Endodermal cell (in vitro differentiated cells): Measurements from ENCODE around the gene NEB. TPM values are rescaled to one million over a fixed set of nuclear protein-coding genes. Genes with fewer than 3 reads are reported as not detected.

Experiments
- DNase-seq: peaks from one replicate; pipeline ENCODE4 v3.0.0-alpha.2; 2017
- H3K27ac ChIP-seq: 2 replicates; pipeline ENCODE4 v1.5.1; 2013; ENCODE audit warnings: mild to moderate bottlenecking, low read depth, low read length, moderate library complexity
- H3K27me3 ChIP-seq: 2 replicates; pipeline ENCODE4 v1.6.1; 2013; ENCODE audit warnings: mild to moderate bottlenecking, low read length, moderate library complexity; ENCODE audit not compliant: insufficient read depth, control insufficient read depth, poor library complexity, severe bottlenecking
- H3K36me3 ChIP-seq: 2 replicates; pipeline ENCODE4 v1.7.0; 2013; ENCODE audit warnings: mild to moderate bottlenecking, low read length, moderate library complexity; ENCODE audit not compliant: control insufficient read depth, insufficient read depth
- H3K4me1 ChIP-seq: one replicate; pipeline ENCODE4 v1.7.0; 2013; ENCODE audit warnings: low read length; ENCODE audit not compliant: control insufficient read depth, insufficient read depth
- H3K4me3 ChIP-seq: 2 replicates; pipeline ENCODE4 v1.5.1; 2013; ENCODE audit warnings: mild to moderate bottlenecking, low read length, moderate library complexity
- H3K9ac ChIP-seq: 2 replicates; pipeline ENCODE4 v1.6.1; 2013; ENCODE audit warnings: mild to moderate bottlenecking, low read length, moderate library complexity; ENCODE audit not compliant: poor library complexity, severe bottlenecking; ENCODE audit errors: extremely low read depth
- H3K9me3 ChIP-seq: 2 replicates; pipeline ENCODE4 v1.6.1; 2013; ENCODE audit warnings: mild to moderate bottlenecking, low read length, moderate library complexity; ENCODE audit not compliant: control insufficient read depth
- H3K27ac Mint-ChIP-seq: 2 replicates; pipeline ENCODE4 v1.8.0; 2020; ENCODE audit warnings: mixed read lengths
- H3K27me3 Mint-ChIP-seq: 2 replicates; pipeline ENCODE4 v1.8.0; 2021; ENCODE audit warnings: mild to moderate bottlenecking, mixed read lengths; ENCODE audit not compliant: insufficient read depth
- H3K36me3 Mint-ChIP-seq: 2 replicates; pipeline ENCODE4 v1.8.0; 2020; ENCODE audit warnings: low read depth, mixed read lengths
- H3K4me1 Mint-ChIP-seq: 2 replicates; pipeline ENCODE4 v1.8.0; 2020; ENCODE audit warnings: mixed read lengths
- H3K4me3 Mint-ChIP-seq: 2 replicates; pipeline ENCODE4 v1.8.0; 2020; ENCODE audit warnings: mild to moderate bottlenecking, moderate library complexity, mixed read lengths
- H3K9me3 Mint-ChIP-seq: 2 replicates; pipeline ENCODE4 v1.8.0; 2020; ENCODE audit warnings: mild to moderate bottlenecking, mixed read lengths
- WGBS, 2 experiments: methylation state at CpG; one replicate each; pipeline versions ENCODE4 v1.1.5 to v1.1.7; 2013; ENCODE audit warnings: missing lambda C conversion rate in 2 of 2, mixed read lengths in 1 of 2; ENCODE audit not compliant: insufficient coverage in 1 of 2, insufficient read length in 1 of 2; 5-methylcytosine and 5-hydroxymethylcytosine counted together
- total RNA-seq, 2 donors: library from RNA; stranded (reverse); fragmentation: NEBNext Ultra II Directional in 1 of 2; extraction: Animal tissue kit (Norgen Biotek cat#: 25700) in 1 of 2; gene quantifications; 2 replicates in 1 of 2; 3 replicates in 1 of 2; pipeline ENCODE4 v1.2.1, GENCODE V29; 2021
- TF ChIP-seq, protein P1 (sequence below): fragments of 200-600 bp; sonication (generic); conservative IDR thresholded peaks from 2 replicates; pipeline ENCODE4 v1.5.0; 2021; ENCODE audit warnings: antibody characterized with exemption, mild to moderate bottlenecking

Gene NEB
- total RNA-seq, 2 donors from 2014 or later, result 4.4 to 5.4 TPM

DNA sequence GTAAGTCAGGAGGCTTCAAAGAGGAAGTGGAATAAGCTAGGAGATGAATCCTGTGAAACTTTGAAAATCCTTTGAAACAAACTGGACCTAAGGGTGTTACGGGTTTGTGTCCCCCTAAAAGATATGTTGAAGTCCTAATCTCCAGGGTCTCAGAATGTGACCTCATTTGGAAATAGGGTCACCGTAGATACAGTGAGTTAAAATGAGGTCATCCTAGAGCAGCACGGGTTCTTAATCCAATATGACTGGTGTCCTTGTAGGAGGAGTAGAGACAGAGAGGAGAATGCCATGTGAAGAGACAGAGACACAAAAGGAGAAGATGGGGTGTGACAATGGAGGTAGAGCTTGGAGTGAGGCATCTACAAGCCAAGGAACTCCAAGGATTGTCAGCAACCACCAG lies 26.9 kb upstream of the NEB start:
- Mint-ChIP-seq H3K4me3 (no peak overlapping the region), H3K9me3 (no peaks in the 10 kb centered on the region), H3K27me3 (no peaks in the 10 kb centered on the region), H3K4me1 (peaks cover 8% of the 10 kb centered on the region), H3K36me3 (no peaks in the 10 kb centered on the region), H3K27ac (no peak overlapping the region)
- no peak overlapping the region for H3K27ac ChIP-seq
- no peaks in the 10 kb centered on the region for H3K27me3 ChIP-seq
- no peak for DNase-seq
- no peaks in the 10 kb centered on the region for H3K36me3 ChIP-seq
- H3K9me3 ChIP-seq, result no peaks in the 10 kb centered on the region
- H3K9ac ChIP-seq, result no peak overlapping the region
- no peak overlapping the region for H3K4me3 ChIP-seq
- WGBS, 2 experiments, result 95 to 96% methylated on average over 3 of the region's 3 CpGs
- TF ChIP-seq, protein P1, sequence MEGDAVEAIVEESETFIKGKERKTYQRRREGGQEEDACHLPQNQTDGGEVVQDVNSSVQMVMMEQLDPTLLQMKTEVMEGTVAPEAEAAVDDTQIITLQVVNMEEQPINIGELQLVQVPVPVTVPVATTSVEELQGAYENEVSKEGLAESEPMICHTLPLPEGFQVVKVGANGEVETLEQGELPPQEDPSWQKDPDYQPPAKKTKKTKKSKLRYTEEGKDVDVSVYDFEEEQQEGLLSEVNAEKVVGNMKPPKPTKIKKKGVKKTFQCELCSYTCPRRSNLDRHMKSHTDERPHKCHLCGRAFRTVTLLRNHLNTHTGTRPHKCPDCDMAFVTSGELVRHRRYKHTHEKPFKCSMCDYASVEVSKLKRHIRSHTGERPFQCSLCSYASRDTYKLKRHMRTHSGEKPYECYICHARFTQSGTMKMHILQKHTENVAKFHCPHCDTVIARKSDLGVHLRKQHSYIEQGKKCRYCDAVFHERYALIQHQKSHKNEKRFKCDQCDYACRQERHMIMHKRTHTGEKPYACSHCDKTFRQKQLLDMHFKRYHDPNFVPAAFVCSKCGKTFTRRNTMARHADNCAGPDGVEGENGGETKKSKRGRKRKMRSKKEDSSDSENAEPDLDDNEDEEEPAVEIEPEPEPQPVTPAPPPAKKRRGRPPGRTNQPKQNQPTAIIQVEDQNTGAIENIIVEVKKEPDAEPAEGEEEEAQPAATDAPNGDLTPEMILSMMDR, result no peak
- peaks cover 7% of the 10 kb centered on the region for H3K4me1 ChIP-seq

DNA sequence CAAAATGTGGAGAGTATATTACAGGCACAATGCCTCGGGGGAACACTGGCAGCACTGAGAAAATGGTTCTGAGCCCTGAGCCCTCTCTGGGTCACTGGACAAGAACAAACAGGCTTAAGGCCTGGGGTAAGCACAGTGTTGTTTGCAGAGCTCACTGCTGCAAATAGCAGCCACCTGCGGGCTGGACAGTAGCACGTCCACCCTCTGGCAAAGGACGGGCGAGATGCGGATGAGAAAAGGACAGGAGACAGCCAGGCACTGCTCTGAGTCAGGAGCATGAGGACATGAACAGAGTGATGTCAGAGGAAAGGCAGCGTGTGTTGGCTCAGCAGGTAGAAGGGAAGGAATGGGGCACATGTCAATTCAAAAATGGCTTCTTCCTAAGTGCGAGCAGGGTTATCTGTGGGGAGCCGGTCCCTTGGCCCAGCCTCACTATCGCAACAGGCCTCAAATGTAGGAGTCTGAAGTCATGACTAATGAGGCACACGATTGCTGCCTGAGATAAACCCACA lies 25.9 kb upstream of the NEB start:
- no peaks in the 10 kb centered on the region for H3K36me3 Mint-ChIP-seq
- H3K4me3 ChIP-seq, result no peak overlapping the region
- H3K4me1 ChIP-seq, result peaks cover 7% of the 10 kb centered on the region
- DNase-seq, result peak; percentile 59
- no peak overlapping the region for H3K9ac ChIP-seq
- no peaks in the 10 kb centered on the region for H3K27me3 Mint-ChIP-seq
- H3K9me3 Mint-ChIP-seq, result no peaks in the 10 kb centered on the region
- H3K27ac ChIP-seq, result no peak overlapping the region
- H3K9me3 ChIP-seq, result no peaks in the 10 kb centered on the region
- H3K27me3 ChIP-seq, result no peaks in the 10 kb centered on the region
- WGBS, 2 experiments, result 84 to 91% methylated on average over 8 to 11 of the region's 11 CpGs
- peaks cover 8% of the 10 kb centered on the region for H3K4me1 Mint-ChIP-seq
- no peaks in the 10 kb centered on the region for H3K36me3 ChIP-seq
- H3K27ac Mint-ChIP-seq, result peak overlapping the region; percentile 73
- no peak overlapping the region for H3K4me3 Mint-ChIP-seq
- TF ChIP-seq, protein P1, result no peak

DNA sequence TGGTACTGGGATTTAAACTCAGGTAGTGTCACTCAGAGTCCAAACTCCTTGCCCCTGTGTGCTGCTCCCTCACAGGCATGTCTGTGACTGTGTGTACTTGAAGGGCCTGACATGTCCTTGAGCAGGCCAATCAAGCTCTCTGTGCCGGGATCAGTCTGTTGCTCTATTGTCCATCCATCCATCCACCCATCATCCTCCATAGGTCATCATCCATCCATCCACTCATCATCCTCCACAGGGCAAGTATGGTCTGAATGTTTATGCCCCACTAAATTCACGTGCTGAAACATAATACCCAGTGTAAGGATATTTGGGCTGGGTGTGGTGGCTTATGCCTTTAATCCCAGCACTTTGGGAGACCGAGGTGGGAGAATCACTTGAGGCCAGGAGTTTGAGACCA lies 24.5 kb upstream of the NEB start:
- Mint-ChIP-seq H3K4me1 (peaks cover 8% of the 10 kb centered on the region), H3K27ac (no peak overlapping the region), H3K4me3 (no peak overlapping the region), H3K9me3 (no peaks in the 10 kb centered on the region), H3K27me3 (no peaks in the 10 kb centered on the region), H3K36me3 (no peaks in the 10 kb centered on the region)
- Histone ChIP-seq H3K9ac (no peak overlapping the region), H3K27me3 (no peaks in the 10 kb centered on the region), H3K4me3 (no peak overlapping the region), H3K36me3 (no peaks in the 10 kb centered on the region), H3K4me1 (peaks cover 7% of the 10 kb centered on the region), H3K9me3 (no peaks in the 10 kb centered on the region), H3K27ac (no peak overlapping the region)
- TF ChIP-seq, protein P1, result no peak
- DNase-seq, result no peak
- 97% methylated on average over 3 of the region's 3 CpGs; no CpG with 5 or more reads in 1 of the 2 experiments for WGBS, 2 experiments
